B cell (primary cell): ENCODE results near the gene EEPD1.

Source experiments
- CTCF ChIP-seq: fragments of 200-600 bp; IDR thresholded peaks from one replicate; pipeline ENCODE4 v1.8.0; 2022; ENCODE audit warnings: antibody characterized with exemption, mild to moderate bottlenecking
- EZH2 ChIP-seq: IDR thresholded peaks from 2 replicates; pipeline ENCODE4 v1.6.1; 2012; ENCODE audit warnings: borderline replicate concordance, low read depth, mild to moderate bottlenecking, moderate library complexity, low read length; ENCODE audit not compliant: insufficient read depth, poor library complexity, severe bottlenecking

GRCh38 chr7:36208426-36208825, 55.4 kb downstream of the EEPD1 start:
- no peak for TF ChIP-seq CTCF
- TF ChIP-seq EZH2: no peak
